GM12878 (cell line): Measurements from ENCODE around the gene SNCA. TPM values are rescaled to one million over a fixed set of nuclear protein-coding genes. Genes with fewer than 3 reads are reported as not detected.

Source experiments
- ATAC-seq: fragments of 200-7000 bp; cut with Tn5 transposase; 3 replicates; pipeline ENCODE4 v1.9.1; 2020; ENCODE audit warnings: mild to moderate bottlenecking, moderate library complexity
- BruUV-seq: library from RNA; stranded (reverse); fragments of 400-500 nt; replicated peaks from 2 replicates; lab custom pipeline; 2021; lab: Mats Ljungman, UMichigan
- CTCF ChIA-PET: fragments of 300-600 bp; sonication (Branson Sonifier 250); formaldehyde crosslinking; extraction: SDS; loops from one replicate; lab custom pipeline; 2021; ENCODE audit warnings: inconsistent platforms; lab: Yijun Ruan, JAX
- POLR2A ChIA-PET: fragments of 350-600 bp; formaldehyde crosslinking; extraction: SDS; loops from one replicate; lab custom pipeline; 2021; ENCODE audit warnings: inconsistent platforms; lab: Charles Lee
- RAD21 ChIA-PET: fragments of 300-600 bp; sonication (Branson Sonifier 250); formaldehyde crosslinking; loops from one replicate; lab custom pipeline; 2023; ENCODE audit warnings: antibody characterized with exemption; ENCODE audit not compliant: unreplicated experiment; lab: Charles Lee
- SMC1A ChIA-PET: fragments of 300-600 bp; sonication (Branson Sonifier 250); formaldehyde crosslinking; loops from one replicate; lab custom pipeline; 2023; ENCODE audit not compliant: unreplicated experiment, uncharacterized antibody; lab: Charles Lee
- DNase-seq: peaks from one replicate; pipeline ENCODE4 v3.0.0-alpha.2; 2011; ENCODE audit warnings: low read depth, low spot score
- FAIRE-seq: peaks from 3 replicates; lab custom pipeline; 2011; peaks lifted over from hg19 to GRCh38; lab: Jason Lieb, UNC
- H2AFZ ChIP-seq: 2 replicates; pipeline ENCODE4 v1.6.0; 2011; ENCODE audit warnings: low read depth, low read length, control low read depth; ENCODE audit not compliant: control insufficient read depth
- H3K27ac ChIP-seq: 2 replicates; pipeline ENCODE4 v1.5.1; 2011; ENCODE audit warnings: control low read depth; ENCODE audit not compliant: control insufficient read depth, insufficient read depth
- H3K27me3 ChIP-seq, 2 experiments: replicated peaks in 1 of 2; 2 replicates each; pipeline versions ENCODE4 v1.6.0 to v1.6.1; 2011; ENCODE audit warnings: low read length in 1 of 2; ENCODE audit not compliant: control insufficient read depth in 2 of 2, insufficient read depth in 2 of 2
- H3K36me3 ChIP-seq, 2 experiments: 2 replicates each; pipeline ENCODE4 v1.5.1; 2011; ENCODE audit warnings: low read length in 1 of 2; ENCODE audit not compliant: control insufficient read depth in 2 of 2, insufficient read depth in 2 of 2
- H3K4me1 ChIP-seq: 2 replicates; pipeline ENCODE4 v1.6.1; 2011; ENCODE audit warnings: mild to moderate bottlenecking, low read length, moderate library complexity, mixed read lengths; ENCODE audit not compliant: control insufficient read depth, insufficient read depth
- H3K4me2 ChIP-seq: 2 replicates; pipeline ENCODE4 v1.6.0; 2011; ENCODE audit warnings: control low read depth; ENCODE audit not compliant: control insufficient read depth, insufficient read depth
- H3K4me3 ChIP-seq: fragments of 200-600 bp; sonication (generic); 2 replicates; pipeline ENCODE4 v1.5.1; 2016
- H3K79me2 ChIP-seq: 2 replicates; pipeline ENCODE4 v1.6.0; 2011; ENCODE audit warnings: low read length; ENCODE audit not compliant: control insufficient read depth, insufficient read depth
- H3K9ac ChIP-seq: 2 replicates; pipeline ENCODE4 v1.8.0; 2011; ENCODE audit warnings: low read length, control low read depth, mixed read lengths; ENCODE audit not compliant: control insufficient read depth, insufficient read depth
- H3K9me3 ChIP-seq: replicated peaks from 3 replicates; pipeline ENCODE4 v1.5.1; 2011; ENCODE audit warnings: mild to moderate bottlenecking, low read length; ENCODE audit not compliant: control insufficient read depth, insufficient read depth
- H4K20me1 ChIP-seq: 2 replicates; pipeline ENCODE4 v1.6.0; 2011; ENCODE audit not compliant: control insufficient read depth, insufficient read depth
- FOXK2 ChIP-seq: fragments of 450-650 bp; IDR thresholded peaks from 2 replicates; pipeline ENCODE4 v1.6.1; 2017; ENCODE audit warnings: mild to moderate bottlenecking, moderate library complexity
- IKZF2 ChIP-seq, 2 experiments: fragments of 450-650 bp; IDR thresholded peaks; 2 replicates each; pipeline ENCODE4 v1.6.1; 2017; ENCODE audit warnings: mild to moderate bottlenecking in 2 of 2, moderate library complexity in 2 of 2
- MAX ChIP-seq: IDR thresholded peaks from 2 replicates; pipeline ENCODE4 v1.6.1; 2012; ENCODE audit warnings: low read depth, low read length, improper control_type of control experiment
- POLR2A ChIP-seq: IDR thresholded peaks from 2 replicates; pipeline ENCODE4 v1.6.1; 2011; ENCODE audit warnings: low read depth, mild to moderate bottlenecking, low read length
- POLR2AphosphoS2 ChIP-seq: IDR thresholded peaks from 2 replicates; pipeline ENCODE4 v1.6.1; 2011; ENCODE audit warnings: low read depth, mild to moderate bottlenecking, low read length, improper control_type of control experiment, moderate library complexity
- RELB ChIP-seq: fragments of 450-650 bp; IDR thresholded peaks from 2 replicates; pipeline ENCODE4 v1.6.1; 2017; ENCODE audit warnings: low read depth, mild to moderate bottlenecking, moderate library complexity
- RFX5 ChIP-seq: IDR thresholded peaks from 2 replicates; pipeline ENCODE4 v1.6.1; 2011; ENCODE audit warnings: low read depth, low read length, improper control_type of control experiment
- SKIL ChIP-seq: fragments of 450-650 bp; IDR thresholded peaks from 2 replicates; pipeline ENCODE4 v1.6.1; 2017; ENCODE audit warnings: mild to moderate bottlenecking, low read depth, inconsistent platforms; ENCODE audit not compliant: poor library complexity, severe bottlenecking
- STAT3 ChIP-seq: IDR thresholded peaks from 2 replicates; pipeline ENCODE4 v1.6.1; 2011; ENCODE audit warnings: low read depth, low read length, improper control_type of control experiment
- ZNF384 ChIP-seq: IDR thresholded peaks from 2 replicates; pipeline ENCODE4 v1.6.1; 2012; ENCODE audit warnings: low read depth, mild to moderate bottlenecking, low read length, improper control_type of control experiment, borderline replicate concordance
- ZNF592 ChIP-seq: fragments of 450-650 bp; IDR thresholded peaks from 2 replicates; pipeline ENCODE4 v1.6.1; 2017; ENCODE audit warnings: mild to moderate bottlenecking, moderate library complexity
- WGBS: methylation state at CpG from one replicate; pipeline ENCODE4 v1.1.6; 2016; ENCODE audit warnings: low lambda C conversion rate; ENCODE audit not compliant: insufficient replicate concordance, insufficient coverage; ENCODE audit errors: missing lambda C conversion rate; 5-methylcytosine and 5-hydroxymethylcytosine counted together
- in situ Hi-C: fragments of 300-500 bp; cut with MboI; formaldehyde crosslinking; loops from 9 replicates; pipeline ENCODE4 v1.14.3; 2018; ENCODE audit warnings: mixed read lengths
- intact Hi-C: fragments of 100-400 bp; cut with micrococcal nuclease; formaldehyde crosslinking; loops from one replicate; pipeline ENCODE4 v1.14.2; 2022; ENCODE audit not compliant: unreplicated experiment
- polyA plus RNA-seq, 11 experiments: library from polyadenylated mRNA; depleted of rRNA in 4 of 11; unstranded in 6 of 11; stranded (reverse) in 5 of 11; fragments of >200 nt; fragmentation: Nextera tagmentation in 4 of 11; fragmentation: Illumina TruSeq in 1 of 11; extraction: Ambion mirVana in 4 of 11; extraction: Trizol in 1 of 11; gene quantifications; 1 replicate in 1 of 11; 2 replicates in 10 of 11; pipeline versions ENCODE4 v1.2.1 to v1.2.3, GENCODE V29; 2011 to 2016; ENCODE audit warnings: inconsistent platforms in 2 of 11, missing spikeins in 2 of 11, low read depth in 1 of 11
- total RNA-seq, 4 experiments: library from RNA; depleted of rRNA in 3 of 4; stranded (reverse); fragments of >200 nt in 3 of 4; fragmentation: Illumina TruSeq in 1 of 4; extraction: Trizol in 1 of 4; gene quantifications; 2 replicates each; pipeline versions ENCODE4 v1.2.1 to v1.2.3, GENCODE V29; 2013 to 2021

Gene SNCA
- total and polyA plus RNA-seq, 10 of the 15 experiments (the other 5 are each of a cell fraction or from before 2014, with no cell fraction given), result 0.22 TPM; not detected in 9

GRCh38 chr4:89681219-89681618 lies 155.7 kb downstream of the SNCA start:
- H3K4me2 ChIP-seq, result no peak overlapping the region
- in situ Hi-C loops, result no loop called here
- no TSS peak for BruUV-seq
- H3K4me3 ChIP-seq, result no peak overlapping the region
- intact Hi-C loops, result no loop called here
- 57% methylated on average over 8 of the region's 8 CpGs for WGBS
- H3K79me2 ChIP-seq, result no peaks in the 10 kb centered on the region
- ATAC-seq (no peak), DNase-seq (no peak), FAIRE-seq (no peak)
- no peak for TF ChIP-seq IKZF2 (IDR thresholded peaks at IDR 0.05)
- no peak for TF ChIP-seq SKIL
- TF ChIP-seq RFX5, result no peak
- no peak for TF ChIP-seq POLR2AphosphoS2
- TF ChIP-seq FOXK2, result no peak
- TF ChIP-seq STAT3, result no peak
- TF ChIP-seq POLR2A, result no peak
- no peak for TF ChIP-seq ZNF384
- no peak for TF ChIP-seq RELB
- TF ChIP-seq ZNF592, result no peak
- no peak for TF ChIP-seq MAX
- no peaks in the 10 kb centered on the region for H3K27me3 ChIP-seq
- ChIA-PET SMC1A (interaction anchor here (0.7 kb wide), 1 partner anchor 850 kb away, joined by 4 read pairs; no protein-coding TSS in a partner anchor), CTCF (interaction anchor here (1.1 kb wide), 2 partner anchors 124 to 609 kb away, joined by 3 to 4 read pairs; no protein-coding TSS in a partner anchor), RAD21 (no interaction called here), POLR2A (no interaction called here)
- H3K9me3 ChIP-seq, result no peaks in the 10 kb centered on the region
- H3K27ac ChIP-seq, result no peak overlapping the region
- no peak overlapping the region for H3K9ac ChIP-seq
- no peaks in the 10 kb centered on the region for H4K20me1 ChIP-seq
- H2AFZ ChIP-seq, result no peak overlapping the region
- H3K4me1 ChIP-seq, result no peaks in the 10 kb centered on the region
- no peaks in the 10 kb centered on the region for H3K36me3 ChIP-seq
